DOHH2 (cell line): ENCODE data around the gene P2RY13.

Source experiments
- CTCF ChIP-seq: fragments of 200-600 bp; sonication (generic); IDR thresholded peaks from one replicate; pipeline ENCODE4 v1.5.1; 2014; ENCODE audit warnings: antibody characterized with exemption, mild to moderate bottlenecking, low read depth, low read length; ENCODE audit not compliant: poor library complexity, severe bottlenecking
- EZH2phosphoT487 ChIP-seq: fragments of 200-600 bp; sonication (generic); IDR thresholded peaks from 2 replicates; pipeline ENCODE4 v1.6.1; 2017; ENCODE audit warnings: borderline replicate concordance, mild to moderate bottlenecking, antibody characterized with exemption, low read length, moderate library complexity, mixed read lengths

- no peak for TF ChIP-seq CTCF
- no peak for TF ChIP-seq EZH2phosphoT487
Observed at GRCh38 chr3:151278230-151278629, 51.1 kb downstream of the P2RY13 start, which contains the start of gene P2RY14.
